Measurements from ENCODE around the gene PDC.

The PDC gene

DNA sequence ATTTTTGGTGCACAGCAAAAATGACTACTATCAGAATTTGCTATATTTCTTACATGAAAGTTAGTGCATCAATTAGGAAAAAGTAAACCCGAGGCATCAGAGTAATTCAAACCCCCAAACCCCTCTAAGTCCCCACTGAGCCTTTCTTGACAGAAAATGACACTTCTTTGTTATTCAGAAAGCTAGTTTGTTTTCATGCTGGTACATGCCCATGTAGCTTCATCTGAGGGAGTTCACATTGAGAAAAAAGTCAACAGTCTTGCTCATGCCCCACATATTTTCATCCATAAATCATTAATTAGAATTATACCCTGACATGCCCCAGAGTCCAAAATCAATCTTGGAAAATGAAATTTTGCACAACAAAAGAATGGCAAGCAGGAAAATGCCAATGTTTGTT lies 39.9 kb upstream of the PDC start:
- Histone ChIP-seq H3K27me3 (ENCODE audit: insufficient read depth, low read length, poor library complexity, severe bottlenecking) (no peaks in the 10 kb centered on the region), H3K4me3 (ENCODE audit: low read length, poor library complexity, severe bottlenecking) (no peak overlapping the region), H3K79me2 (ENCODE audit: insufficient read depth, low read length) (no peaks in the 10 kb centered on the region), H3K4me2 (ENCODE audit: low read depth, low read length, poor library complexity, severe bottlenecking) (no peak overlapping the region), H3K9me3 (ENCODE audit: insufficient read depth, low read depth, low read length) (no peaks in the 10 kb centered on the region), H3K4me1 (ENCODE audit: insufficient read depth, low read length, poor library complexity, severe bottlenecking) (no peaks in the 10 kb centered on the region), H2AFZ (ENCODE audit: low read length) (no peak overlapping the region), H3K36me3 (ENCODE audit: insufficient read depth, low read length) (no peaks in the 10 kb centered on the region), H3K9me2 (replicated peaks; ENCODE audit: low read depth, low read length) (no peaks in the 10 kb centered on the region), H3K9ac (ENCODE audit: low read depth, low read length, poor library complexity, severe bottlenecking) (no peak overlapping the region), H4K20me1 (ENCODE audit: insufficient read depth, low read length, poor library complexity, severe bottlenecking) (no peaks in the 10 kb centered on the region), H3F3A (ENCODE audit: low read depth) (no peaks in the 10 kb centered on the region)
- TF ChIP-seq, protein P1, sequence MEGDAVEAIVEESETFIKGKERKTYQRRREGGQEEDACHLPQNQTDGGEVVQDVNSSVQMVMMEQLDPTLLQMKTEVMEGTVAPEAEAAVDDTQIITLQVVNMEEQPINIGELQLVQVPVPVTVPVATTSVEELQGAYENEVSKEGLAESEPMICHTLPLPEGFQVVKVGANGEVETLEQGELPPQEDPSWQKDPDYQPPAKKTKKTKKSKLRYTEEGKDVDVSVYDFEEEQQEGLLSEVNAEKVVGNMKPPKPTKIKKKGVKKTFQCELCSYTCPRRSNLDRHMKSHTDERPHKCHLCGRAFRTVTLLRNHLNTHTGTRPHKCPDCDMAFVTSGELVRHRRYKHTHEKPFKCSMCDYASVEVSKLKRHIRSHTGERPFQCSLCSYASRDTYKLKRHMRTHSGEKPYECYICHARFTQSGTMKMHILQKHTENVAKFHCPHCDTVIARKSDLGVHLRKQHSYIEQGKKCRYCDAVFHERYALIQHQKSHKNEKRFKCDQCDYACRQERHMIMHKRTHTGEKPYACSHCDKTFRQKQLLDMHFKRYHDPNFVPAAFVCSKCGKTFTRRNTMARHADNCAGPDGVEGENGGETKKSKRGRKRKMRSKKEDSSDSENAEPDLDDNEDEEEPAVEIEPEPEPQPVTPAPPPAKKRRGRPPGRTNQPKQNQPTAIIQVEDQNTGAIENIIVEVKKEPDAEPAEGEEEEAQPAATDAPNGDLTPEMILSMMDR (conservative IDR thresholded peaks at IDR 0.05; ENCODE audit: low read length): no peak
- TF ChIP-seq EZH2phosphoT487 (IDR thresholded peaks at IDR 0.05; ENCODE audit: borderline replicate concordance): no peak

DNA sequence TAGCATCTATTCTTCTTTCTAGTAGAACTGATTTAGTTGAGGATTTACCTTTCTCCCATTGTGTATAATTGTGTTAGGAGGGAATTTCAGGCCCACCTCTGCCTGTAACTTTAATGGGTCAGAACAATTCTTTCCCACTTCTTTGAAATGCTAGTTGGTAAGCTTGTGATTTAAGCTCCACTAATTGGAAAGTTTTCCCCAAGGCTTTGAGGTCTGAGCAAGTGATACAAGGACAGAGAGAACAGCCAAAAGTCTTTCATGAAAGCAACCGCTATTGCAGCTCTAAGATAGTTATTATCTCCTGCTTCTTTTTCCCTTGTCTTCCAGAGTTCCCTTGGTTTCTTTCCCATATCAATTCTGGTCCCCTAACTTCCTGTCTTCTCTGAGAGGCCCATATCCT lies 38.7 kb upstream of the PDC start:
- no peaks in the 10 kb centered on the region for H3F3A ChIP-seq (ENCODE audit: low read depth)
- H3K9me2 ChIP-seq (replicated peaks; ENCODE audit: low read depth, low read length): no peaks in the 10 kb centered on the region
- H3K9me3 ChIP-seq (ENCODE audit: insufficient read depth, low read depth, low read length): no peaks in the 10 kb centered on the region
- no peak overlapping the region for H3K4me2 ChIP-seq (ENCODE audit: low read depth, low read length, poor library complexity, severe bottlenecking)
- TF ChIP-seq EZH2phosphoT487 (IDR thresholded peaks at IDR 0.05; ENCODE audit: borderline replicate concordance): no peak
- TF ChIP-seq, protein P1 (conservative IDR thresholded peaks at IDR 0.05; ENCODE audit: low read length): no peak
- no peak overlapping the region for H3K9ac ChIP-seq (ENCODE audit: low read depth, low read length, poor library complexity, severe bottlenecking)
- H3K36me3 ChIP-seq (ENCODE audit: insufficient read depth, low read length): no peaks in the 10 kb centered on the region
- no peaks in the 10 kb centered on the region for H4K20me1 ChIP-seq (ENCODE audit: insufficient read depth, low read length, poor library complexity, severe bottlenecking)
- H3K4me3 ChIP-seq (ENCODE audit: low read length, poor library complexity, severe bottlenecking): no peak overlapping the region
- H3K4me1 ChIP-seq (ENCODE audit: insufficient read depth, low read length, poor library complexity, severe bottlenecking): no peaks in the 10 kb centered on the region
- H3K79me2 ChIP-seq (ENCODE audit: insufficient read depth, low read length): no peaks in the 10 kb centered on the region
- no peaks in the 10 kb centered on the region for H3K27me3 ChIP-seq (ENCODE audit: insufficient read depth, low read length, poor library complexity, severe bottlenecking)
- no peak overlapping the region for H2AFZ ChIP-seq (ENCODE audit: low read length)

DNA sequence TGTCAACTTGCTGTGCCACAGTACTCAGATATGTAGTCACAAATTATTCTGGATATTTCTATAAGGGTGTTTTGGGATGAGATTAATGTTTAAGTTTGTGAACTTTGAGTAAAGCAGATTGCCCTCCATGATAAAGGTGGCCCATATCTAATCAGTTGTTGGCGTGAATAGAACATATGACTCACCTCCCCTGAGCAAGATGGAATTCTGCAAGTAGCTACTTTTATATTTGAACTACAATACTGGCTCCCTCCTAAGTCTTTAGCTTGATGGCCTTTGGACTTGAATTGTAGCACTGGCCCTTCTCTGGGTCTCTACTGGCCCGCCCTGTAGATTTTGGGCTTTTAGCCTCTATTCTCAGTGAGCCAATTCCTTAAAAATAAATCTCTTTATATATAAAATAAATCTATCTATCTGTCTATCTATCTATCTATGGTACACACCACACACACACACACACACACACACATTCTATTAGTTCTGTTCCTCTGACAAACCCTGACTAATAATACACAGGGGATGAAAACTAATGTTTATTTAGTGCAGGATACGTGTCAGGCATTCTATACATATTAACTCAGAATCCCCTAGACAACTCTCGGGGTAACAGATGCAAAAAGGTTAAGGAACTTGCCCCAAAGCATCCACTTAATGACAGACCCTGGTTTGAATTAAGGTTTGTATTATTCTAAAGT lies 37.9 kb upstream of the PDC start:
- Histone ChIP-seq H3F3A (ENCODE audit: low read depth) (no peaks in the 10 kb centered on the region), H3K4me2 (ENCODE audit: low read depth, low read length, poor library complexity, severe bottlenecking) (no peak overlapping the region)
- TF ChIP-seq EZH2phosphoT487 (IDR thresholded peaks at IDR 0.05; ENCODE audit: borderline replicate concordance): no peak
- TF ChIP-seq, protein P1 (conservative IDR thresholded peaks at IDR 0.05; ENCODE audit: low read length): no peak

More for the DNA sequence above, 37.9 kb upstream of the PDC start:
- Histone ChIP-seq H3K4me1 (ENCODE audit: insufficient read depth, low read length, poor library complexity, severe bottlenecking) (no peaks in the 10 kb centered on the region), H3K9me3 (ENCODE audit: insufficient read depth, low read depth, low read length) (no peaks in the 10 kb centered on the region), H2AFZ (ENCODE audit: low read length) (no peak overlapping the region), H3K36me3 (ENCODE audit: insufficient read depth, low read length) (no peaks in the 10 kb centered on the region), H3K9ac (ENCODE audit: low read depth, low read length, poor library complexity, severe bottlenecking) (no peak overlapping the region), H3K4me3 (ENCODE audit: low read length, poor library complexity, severe bottlenecking) (no peak overlapping the region), H3K79me2 (ENCODE audit: insufficient read depth, low read length) (no peaks in the 10 kb centered on the region), H4K20me1 (ENCODE audit: insufficient read depth, low read length, poor library complexity, severe bottlenecking) (no peaks in the 10 kb centered on the region), H3K9me2 (replicated peaks; ENCODE audit: low read depth, low read length) (no peaks in the 10 kb centered on the region), H3K27me3 (ENCODE audit: insufficient read depth, low read length, poor library complexity, severe bottlenecking) (no peaks in the 10 kb centered on the region)

All from Loucy (cell line).